ENCODE results near the gene PLK5.

DNA sequence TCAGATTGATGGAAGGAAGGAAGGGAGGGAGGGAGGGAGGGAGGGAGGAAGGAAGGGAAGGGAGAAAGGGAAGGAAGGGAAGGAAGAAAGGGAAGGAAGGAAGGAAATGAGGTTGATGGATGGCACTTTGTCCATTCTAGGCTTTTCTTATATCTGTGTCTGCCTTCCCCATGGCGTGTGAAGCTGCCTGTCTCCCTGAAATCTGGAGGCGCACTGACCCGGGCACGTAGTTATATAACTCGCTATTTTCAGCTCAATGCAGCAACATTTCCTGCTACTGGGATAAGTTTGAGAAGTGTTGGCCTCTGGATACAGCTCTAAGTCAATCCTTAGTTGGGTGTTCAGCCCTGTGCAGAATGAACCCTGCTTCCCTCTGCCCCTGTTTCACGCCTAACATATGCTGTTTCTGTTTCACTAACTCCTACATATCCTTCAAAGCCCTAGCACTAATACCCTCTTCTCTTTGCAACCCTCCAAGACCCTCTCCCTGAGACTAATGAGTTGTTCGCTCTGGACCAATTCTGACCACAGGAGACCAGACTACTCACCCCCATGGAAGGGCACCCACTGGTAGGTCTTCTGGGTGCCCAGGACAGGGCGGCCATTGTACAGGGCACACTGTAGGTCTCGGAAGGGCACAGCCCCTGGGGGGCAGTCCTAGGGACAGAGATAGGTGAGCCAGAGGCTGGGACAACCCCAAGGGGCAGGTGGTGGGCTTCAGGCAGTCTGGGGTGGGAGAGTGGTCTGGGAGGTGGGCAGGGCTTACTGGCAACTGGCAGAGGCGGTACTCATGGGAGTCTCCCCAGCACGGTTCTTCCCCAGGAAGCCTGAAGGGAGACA is 14.1 kb upstream of the PLK5 start:
- TF ChIP-seq RXRA (IDR thresholded peaks at IDR 0.05) (no peak), EGR1 (IDR thresholded peaks at IDR 0.05; ENCODE audit: low read depth in 2 of 2) (no peak), HNF4G (IDR thresholded peaks at IDR 0.05) (no peak), SP1 (IDR thresholded peaks at IDR 0.05) (no peak), GABPA (IDR thresholded peaks at IDR 0.05 in 1 of 2, conservative IDR thresholded peaks at IDR 0.05 in 1 of 2) (no peak), RAD21 (IDR thresholded peaks at IDR 0.05) (no peak), YY1 (IDR thresholded peaks at IDR 0.05) (no peak), TAF1 (conservative IDR thresholded peaks at IDR 0.05) (no peak)
- TF ChIP-seq, protein P1, sequence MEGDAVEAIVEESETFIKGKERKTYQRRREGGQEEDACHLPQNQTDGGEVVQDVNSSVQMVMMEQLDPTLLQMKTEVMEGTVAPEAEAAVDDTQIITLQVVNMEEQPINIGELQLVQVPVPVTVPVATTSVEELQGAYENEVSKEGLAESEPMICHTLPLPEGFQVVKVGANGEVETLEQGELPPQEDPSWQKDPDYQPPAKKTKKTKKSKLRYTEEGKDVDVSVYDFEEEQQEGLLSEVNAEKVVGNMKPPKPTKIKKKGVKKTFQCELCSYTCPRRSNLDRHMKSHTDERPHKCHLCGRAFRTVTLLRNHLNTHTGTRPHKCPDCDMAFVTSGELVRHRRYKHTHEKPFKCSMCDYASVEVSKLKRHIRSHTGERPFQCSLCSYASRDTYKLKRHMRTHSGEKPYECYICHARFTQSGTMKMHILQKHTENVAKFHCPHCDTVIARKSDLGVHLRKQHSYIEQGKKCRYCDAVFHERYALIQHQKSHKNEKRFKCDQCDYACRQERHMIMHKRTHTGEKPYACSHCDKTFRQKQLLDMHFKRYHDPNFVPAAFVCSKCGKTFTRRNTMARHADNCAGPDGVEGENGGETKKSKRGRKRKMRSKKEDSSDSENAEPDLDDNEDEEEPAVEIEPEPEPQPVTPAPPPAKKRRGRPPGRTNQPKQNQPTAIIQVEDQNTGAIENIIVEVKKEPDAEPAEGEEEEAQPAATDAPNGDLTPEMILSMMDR (IDR thresholded peaks at IDR 0.05; ENCODE audit: low read depth, low read length, missing input control) = no peak
- TF ChIP-seq, protein P2, sequence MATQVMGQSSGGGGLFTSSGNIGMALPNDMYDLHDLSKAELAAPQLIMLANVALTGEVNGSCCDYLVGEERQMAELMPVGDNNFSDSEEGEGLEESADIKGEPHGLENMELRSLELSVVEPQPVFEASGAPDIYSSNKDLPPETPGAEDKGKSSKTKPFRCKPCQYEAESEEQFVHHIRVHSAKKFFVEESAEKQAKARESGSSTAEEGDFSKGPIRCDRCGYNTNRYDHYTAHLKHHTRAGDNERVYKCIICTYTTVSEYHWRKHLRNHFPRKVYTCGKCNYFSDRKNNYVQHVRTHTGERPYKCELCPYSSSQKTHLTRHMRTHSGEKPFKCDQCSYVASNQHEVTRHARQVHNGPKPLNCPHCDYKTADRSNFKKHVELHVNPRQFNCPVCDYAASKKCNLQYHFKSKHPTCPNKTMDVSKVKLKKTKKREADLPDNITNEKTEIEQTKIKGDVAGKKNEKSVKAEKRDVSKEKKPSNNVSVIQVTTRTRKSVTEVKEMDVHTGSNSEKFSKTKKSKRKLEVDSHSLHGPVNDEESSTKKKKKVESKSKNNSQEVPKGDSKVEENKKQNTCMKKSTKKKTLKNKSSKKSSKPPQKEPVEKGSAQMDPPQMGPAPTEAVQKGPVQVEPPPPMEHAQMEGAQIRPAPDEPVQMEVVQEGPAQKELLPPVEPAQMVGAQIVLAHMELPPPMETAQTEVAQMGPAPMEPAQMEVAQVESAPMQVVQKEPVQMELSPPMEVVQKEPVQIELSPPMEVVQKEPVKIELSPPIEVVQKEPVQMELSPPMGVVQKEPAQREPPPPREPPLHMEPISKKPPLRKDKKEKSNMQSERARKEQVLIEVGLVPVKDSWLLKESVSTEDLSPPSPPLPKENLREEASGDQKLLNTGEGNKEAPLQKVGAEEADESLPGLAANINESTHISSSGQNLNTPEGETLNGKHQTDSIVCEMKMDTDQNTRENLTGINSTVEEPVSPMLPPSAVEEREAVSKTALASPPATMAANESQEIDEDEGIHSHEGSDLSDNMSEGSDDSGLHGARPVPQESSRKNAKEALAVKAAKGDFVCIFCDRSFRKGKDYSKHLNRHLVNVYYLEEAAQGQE (IDR thresholded peaks at IDR 0.05) = no peak
- TF ChIP-seq, protein P3, sequence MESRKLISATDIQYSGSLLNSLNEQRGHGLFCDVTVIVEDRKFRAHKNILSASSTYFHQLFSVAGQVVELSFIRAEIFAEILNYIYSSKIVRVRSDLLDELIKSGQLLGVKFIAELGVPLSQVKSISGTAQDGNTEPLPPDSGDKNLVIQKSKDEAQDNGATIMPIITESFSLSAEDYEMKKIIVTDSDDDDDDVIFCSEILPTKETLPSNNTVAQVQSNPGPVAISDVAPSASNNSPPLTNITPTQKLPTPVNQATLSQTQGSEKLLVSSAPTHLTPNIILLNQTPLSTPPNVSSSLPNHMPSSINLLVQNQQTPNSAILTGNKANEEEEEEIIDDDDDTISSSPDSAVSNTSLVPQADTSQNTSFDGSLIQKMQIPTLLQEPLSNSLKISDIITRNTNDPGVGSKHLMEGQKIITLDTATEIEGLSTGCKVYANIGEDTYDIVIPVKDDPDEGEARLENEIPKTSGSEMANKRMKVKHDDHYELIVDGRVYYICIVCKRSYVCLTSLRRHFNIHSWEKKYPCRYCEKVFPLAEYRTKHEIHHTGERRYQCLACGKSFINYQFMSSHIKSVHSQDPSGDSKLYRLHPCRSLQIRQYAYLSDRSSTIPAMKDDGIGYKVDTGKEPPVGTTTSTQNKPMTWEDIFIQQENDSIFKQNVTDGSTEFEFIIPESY (IDR thresholded peaks at IDR 0.05) = no peak
- TF ChIP-seq, protein P4, sequence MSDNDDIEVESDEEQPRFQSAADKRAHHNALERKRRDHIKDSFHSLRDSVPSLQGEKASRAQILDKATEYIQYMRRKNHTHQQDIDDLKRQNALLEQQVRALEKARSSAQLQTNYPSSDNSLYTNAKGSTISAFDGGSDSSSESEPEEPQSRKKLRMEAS (IDR thresholded peaks at IDR 0.05) = no peak
- TF ChIP-seq, protein P5, sequence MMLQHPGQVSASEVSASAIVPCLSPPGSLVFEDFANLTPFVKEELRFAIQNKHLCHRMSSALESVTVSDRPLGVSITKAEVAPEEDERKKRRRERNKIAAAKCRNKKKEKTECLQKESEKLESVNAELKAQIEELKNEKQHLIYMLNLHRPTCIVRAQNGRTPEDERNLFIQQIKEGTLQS (IDR thresholded peaks at IDR 0.05) = no peak
